T-helper 1 cell treated with Interleukin-12 subunit alpha and Interleukin-12 subunit beta and Interleukin-4 antibody, amounts not matched to agents 30 μg/mL and 1 μg/mL, for 36 hours (primary cell): ENCODE data around the gene FOLR3.

Experiments used
- H3K27ac Mint-ChIP-seq: one replicate; pipeline ENCODE4 v1.8.0; 2021; ENCODE audit warnings: mild to moderate bottlenecking, mixed read lengths
- H3K27me3 Mint-ChIP-seq: one replicate; pipeline ENCODE4 v1.8.0; 2021; ENCODE audit warnings: low read depth, mixed read lengths
- H3K36me3 Mint-ChIP-seq: one replicate; pipeline ENCODE4 v1.8.0; 2021; ENCODE audit warnings: low read depth, mixed read lengths
- H3K4me1 Mint-ChIP-seq: one replicate; pipeline ENCODE4 v1.8.0; 2021; ENCODE audit warnings: low read depth, mixed read lengths
- H3K4me3 Mint-ChIP-seq: one replicate; pipeline ENCODE4 v1.8.0; 2021; ENCODE audit warnings: mild to moderate bottlenecking, moderate library complexity, mixed read lengths
- H3K9me3 Mint-ChIP-seq: one replicate; pipeline ENCODE4 v1.8.0; 2021; ENCODE audit warnings: mixed read lengths

FOLR3 gene

DNA sequence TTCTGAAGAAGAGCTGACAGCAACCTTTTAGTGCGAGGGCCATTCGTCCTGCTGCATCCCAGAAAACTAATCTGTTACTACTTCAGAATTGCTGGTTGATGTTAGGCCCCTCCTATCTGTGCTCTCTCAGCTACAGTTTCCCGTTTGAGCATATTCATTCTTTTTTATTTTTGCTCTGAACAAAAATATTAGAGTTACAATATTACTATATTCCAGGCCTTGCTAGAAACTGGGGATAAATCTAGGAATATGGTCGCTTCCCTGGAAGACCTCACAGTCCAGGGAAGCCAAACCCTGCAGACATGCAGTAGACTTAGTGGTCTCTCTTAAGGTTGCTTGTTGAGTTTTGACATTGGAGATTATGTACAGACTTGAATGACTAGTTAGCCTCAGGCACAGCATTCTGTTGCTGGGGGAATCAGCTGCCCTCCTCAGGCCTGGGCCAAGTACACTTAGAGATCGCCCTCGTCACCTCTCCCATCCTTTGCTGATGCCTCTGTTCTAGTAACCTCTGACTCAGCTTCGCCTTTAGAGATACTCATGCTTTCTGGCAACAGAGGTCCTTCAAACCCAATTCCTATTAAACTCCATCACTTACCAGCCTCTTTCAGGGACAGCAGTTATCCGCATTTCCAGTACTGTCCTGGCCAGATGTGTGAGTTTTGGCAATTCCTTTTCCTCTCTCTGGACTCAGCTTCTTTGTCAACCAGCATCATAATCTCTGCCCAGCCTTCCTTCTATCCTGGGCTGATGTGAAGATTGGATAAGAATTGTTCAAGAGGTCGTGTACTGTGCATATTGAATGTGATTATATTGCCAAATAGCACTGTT is 22.3 kb upstream of the FOLR3 start:
- Mint-ChIP-seq H3K36me3 (peaks cover 4% of the 10 kb centered on the region), H3K4me1 (peaks cover 18% of the 10 kb centered on the region), H3K9me3 (peaks cover 5% of the 10 kb centered on the region), H3K4me3 (peak overlapping the region; percentile 92), H3K27ac (peak overlapping the region; percentile 98), H3K27me3 (no peaks in the 10 kb centered on the region)

DNA sequence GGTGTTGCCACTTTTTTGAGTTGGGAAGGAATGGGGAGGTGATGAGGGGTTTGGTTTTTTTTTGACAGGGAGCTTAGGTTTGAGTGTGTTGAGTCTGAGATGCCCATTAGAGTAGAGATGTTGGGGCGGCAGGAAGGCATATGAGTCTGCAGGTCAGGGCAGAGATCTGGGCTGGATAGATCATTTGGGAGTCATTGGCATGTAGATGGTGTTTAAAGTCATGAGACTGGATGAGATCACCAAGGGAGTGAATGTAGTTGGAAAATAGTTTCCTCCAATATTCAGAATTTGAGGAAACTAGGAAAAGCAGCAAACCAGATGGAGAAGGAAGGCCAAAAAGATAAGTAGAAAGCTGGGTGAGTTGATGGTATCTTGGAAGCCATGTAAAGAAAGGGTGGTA is 21.0 kb upstream of the FOLR3 start:
- Mint-ChIP-seq H3K4me1 (peaks cover 18% of the 10 kb centered on the region), H3K27ac (no peak overlapping the region), H3K36me3 (peaks cover 4% of the 10 kb centered on the region)

DNA sequence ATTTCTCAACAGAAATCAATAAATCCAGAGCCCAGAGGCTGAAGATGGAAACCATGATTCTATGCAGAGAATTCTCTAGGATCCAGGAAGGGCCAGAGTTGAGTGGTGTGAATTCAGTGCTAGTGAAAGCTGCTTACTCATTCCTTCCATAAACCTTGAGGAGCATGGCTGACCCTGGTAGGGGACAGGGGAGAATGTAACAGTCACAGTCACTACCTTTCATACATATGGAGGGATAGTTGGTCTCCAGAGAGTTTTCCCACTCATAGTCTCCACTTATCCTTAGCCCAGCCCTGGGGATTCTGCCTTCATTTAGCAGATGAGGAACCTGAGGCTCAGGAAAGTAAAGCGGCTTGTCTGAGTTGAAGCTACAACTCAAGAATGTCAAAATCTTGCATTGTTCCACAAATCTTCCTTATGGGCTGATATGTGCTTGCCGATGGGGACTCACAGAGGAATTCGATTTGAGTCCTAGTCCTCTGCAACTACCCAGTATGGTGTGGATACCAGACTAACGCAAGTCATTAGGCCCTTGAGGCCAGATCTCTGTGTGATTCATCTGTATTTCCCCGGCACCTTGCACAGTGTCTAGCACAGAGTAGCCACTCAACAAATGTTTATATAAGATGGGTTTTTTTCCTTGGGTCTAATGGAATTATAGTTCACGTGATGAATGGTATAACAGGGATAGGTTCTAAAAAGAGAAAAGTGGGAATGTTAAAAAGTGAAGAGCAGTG is 19.3 kb upstream of the FOLR3 start:
- Mint-ChIP-seq H3K4me3 (no peak overlapping the region), H3K9me3 (peaks cover 5% of the 10 kb centered on the region), H3K4me1 (peaks cover 14% of the 10 kb centered on the region), H3K36me3 (no peaks in the 10 kb centered on the region), H3K27me3 (no peaks in the 10 kb centered on the region), H3K27ac (no peak overlapping the region)

More for the DNA sequence above, 21.0 kb upstream of the FOLR3 start:
- H3K4me3 Mint-ChIP-seq: no peak overlapping the region
- H3K27me3 Mint-ChIP-seq: no peaks in the 10 kb centered on the region
- H3K9me3 Mint-ChIP-seq: peaks cover 5% of the 10 kb centered on the region

DNA sequence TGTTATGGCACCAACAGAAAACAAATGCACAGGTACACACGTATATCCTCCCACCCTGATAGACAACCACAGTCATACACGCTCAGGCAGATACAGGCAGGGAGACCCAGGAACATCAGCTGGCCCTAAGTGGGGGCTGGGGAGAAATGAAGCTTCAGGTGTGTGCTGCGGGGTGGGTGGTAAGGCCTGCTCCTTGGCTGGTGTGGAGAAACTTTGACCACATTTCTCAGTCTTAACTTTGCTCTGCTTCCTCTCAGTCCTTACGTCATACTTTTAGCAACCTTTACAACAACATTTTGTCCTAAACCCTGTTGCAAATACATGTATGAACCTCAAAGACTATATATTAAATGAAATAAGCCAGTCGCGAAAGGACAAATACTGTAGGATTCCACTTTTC is 16.3 kb upstream of the FOLR3 start:
- Mint-ChIP-seq H3K4me3 (no peak overlapping the region), H3K27me3 (no peaks in the 10 kb centered on the region), H3K36me3 (no peaks in the 10 kb centered on the region), H3K4me1 (no peaks in the 10 kb centered on the region), H3K27ac (no peak overlapping the region), H3K9me3 (no peaks in the 10 kb centered on the region)

GRCh38 chr11:72120930-72121329 is 14.6 kb upstream of the FOLR3 start:
- H3K36me3 Mint-ChIP-seq: no peaks in the 10 kb centered on the region
- H3K27ac Mint-ChIP-seq: no peak overlapping the region
- no peaks in the 10 kb centered on the region for H3K4me1 Mint-ChIP-seq
- H3K4me3 Mint-ChIP-seq: no peak overlapping the region
- H3K9me3 Mint-ChIP-seq: no peaks in the 10 kb centered on the region
- no peaks in the 10 kb centered on the region for H3K27me3 Mint-ChIP-seq

DNA sequence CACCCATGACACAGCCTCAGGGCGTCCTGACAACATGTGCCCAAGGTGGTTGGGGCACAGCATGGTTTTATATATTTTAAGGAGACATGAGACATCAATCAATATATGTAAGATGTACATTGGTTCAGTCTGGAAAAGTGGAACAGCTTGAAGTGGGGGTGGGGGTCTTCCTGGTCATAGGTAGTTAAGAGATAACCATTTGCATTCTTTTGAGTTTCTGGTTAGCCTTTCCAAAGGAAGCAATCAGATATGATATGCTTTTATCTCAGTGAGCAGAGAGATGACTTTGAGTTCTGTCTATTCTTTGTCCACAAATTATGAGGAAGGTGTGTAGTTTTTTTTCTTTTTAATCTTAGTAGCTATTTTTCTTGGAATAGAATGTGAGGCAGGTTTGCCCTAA is 12.9 kb upstream of the FOLR3 start:
- H3K4me1 Mint-ChIP-seq: no peaks in the 10 kb centered on the region
- no peak overlapping the region for H3K4me3 Mint-ChIP-seq
- no peaks in the 10 kb centered on the region for H3K27me3 Mint-ChIP-seq

GRCh38 chr11:72123117-72123653 is 12.3 kb upstream of the FOLR3 start:
- no peak overlapping the region for H3K4me3 Mint-ChIP-seq
- H3K4me1 Mint-ChIP-seq: no peaks in the 10 kb centered on the region
- H3K27me3 Mint-ChIP-seq: no peaks in the 10 kb centered on the region
- peaks cover 4% of the 10 kb centered on the region for H3K9me3 Mint-ChIP-seq
- H3K36me3 Mint-ChIP-seq: no peaks in the 10 kb centered on the region
- H3K27ac Mint-ChIP-seq: no peak overlapping the region

More for the DNA sequence above, 12.9 kb upstream of the FOLR3 start:
- Mint-ChIP-seq H3K9me3 (peaks cover 4% of the 10 kb centered on the region), H3K36me3 (no peaks in the 10 kb centered on the region), H3K27ac (no peak overlapping the region)

DNA sequence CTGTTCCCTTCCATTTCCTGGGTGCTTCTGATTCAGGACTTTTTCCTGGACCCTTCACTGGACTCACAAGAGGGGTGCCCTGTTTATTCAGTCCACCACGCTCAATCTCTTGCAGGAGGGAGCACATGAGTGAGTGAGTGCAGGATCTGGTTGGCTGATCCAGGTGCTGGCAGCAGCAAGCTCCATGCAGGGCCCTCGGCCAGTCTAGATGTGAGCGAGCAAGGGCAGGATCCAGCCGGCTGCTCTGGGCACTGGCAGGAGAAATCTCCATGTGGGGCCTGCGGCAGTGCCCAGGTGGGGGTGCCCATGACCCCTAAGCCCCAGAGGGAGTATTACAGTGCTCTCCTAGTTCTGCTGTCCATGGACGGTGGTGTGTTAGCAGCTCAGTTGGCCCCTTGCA is 11.5 kb upstream of the FOLR3 start:
- H3K4me1 Mint-ChIP-seq: no peaks in the 10 kb centered on the region
- no peak overlapping the region for H3K27ac Mint-ChIP-seq
- peaks cover 5% of the 10 kb centered on the region for H3K36me3 Mint-ChIP-seq
- H3K4me3 Mint-ChIP-seq: no peak overlapping the region
- H3K9me3 Mint-ChIP-seq: peaks cover 12% of the 10 kb centered on the region
- H3K27me3 Mint-ChIP-seq: peaks cover 8% of the 10 kb centered on the region

DNA sequence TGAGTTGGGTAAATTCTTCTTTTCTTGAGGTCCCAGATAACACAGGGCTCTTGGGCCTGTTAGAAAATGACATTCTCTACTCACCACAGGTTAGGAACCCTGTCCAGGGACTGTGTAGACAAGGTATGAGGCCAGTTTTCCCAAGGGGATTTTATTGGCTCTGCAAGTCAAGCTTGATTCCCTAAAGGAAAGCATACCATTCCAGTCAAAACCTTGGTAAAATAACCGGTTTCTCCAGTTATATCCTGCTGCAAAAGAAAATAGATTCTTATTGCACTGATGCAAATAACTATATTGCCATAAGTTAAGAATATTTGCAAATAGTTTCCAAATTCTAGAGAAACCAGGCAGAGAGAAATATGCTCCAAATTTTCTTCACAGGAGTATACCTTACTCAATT is 9.6 kb upstream of the FOLR3 start:
- Mint-ChIP-seq H3K4me3 (no peak overlapping the region), H3K4me1 (no peaks in the 10 kb centered on the region), H3K27me3 (peaks cover 12% of the 10 kb centered on the region), H3K9me3 (peaks cover 15% of the 10 kb centered on the region), H3K36me3 (peaks cover 6% of the 10 kb centered on the region), H3K27ac (no peak overlapping the region)

- Mint-ChIP-seq H3K4me1 (no peaks in the 10 kb centered on the region), H3K4me3 (no peak overlapping the region), H3K36me3 (peaks cover 6% of the 10 kb centered on the region), H3K27me3 (peaks cover 27% of the 10 kb centered on the region), H3K9me3 (peaks cover 15% of the 10 kb centered on the region), H3K27ac (no peak overlapping the region)
Observed at GRCh38 chr11:72127923-72128322, 7.6 kb upstream of the FOLR3 start.

DNA sequence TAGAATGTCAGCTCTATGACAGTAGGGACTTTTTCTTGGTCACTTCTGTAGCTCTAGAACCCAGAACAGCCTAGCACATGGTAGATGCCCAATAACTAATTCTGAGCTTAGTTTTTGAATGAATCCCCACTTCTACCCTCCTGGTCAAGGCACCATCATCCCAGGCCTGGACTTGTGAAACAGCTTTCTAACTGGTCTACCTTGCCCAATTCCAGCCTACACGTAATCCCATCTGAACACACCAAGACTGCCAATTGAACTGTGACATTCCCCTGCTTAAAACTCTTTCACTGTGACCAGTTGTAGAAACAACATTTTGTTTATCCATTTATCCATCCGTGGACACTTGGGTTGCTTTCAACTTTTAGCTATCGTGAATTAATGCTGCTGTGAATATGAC is 6.1 kb upstream of the FOLR3 start:
- Mint-ChIP-seq H3K4me3 (no peak overlapping the region), H3K36me3 (peaks cover 6% of the 10 kb centered on the region), H3K27ac (no peak overlapping the region), H3K9me3 (peaks cover 15% of the 10 kb centered on the region), H3K27me3 (peaks cover 35% of the 10 kb centered on the region), H3K4me1 (no peaks in the 10 kb centered on the region)

DNA sequence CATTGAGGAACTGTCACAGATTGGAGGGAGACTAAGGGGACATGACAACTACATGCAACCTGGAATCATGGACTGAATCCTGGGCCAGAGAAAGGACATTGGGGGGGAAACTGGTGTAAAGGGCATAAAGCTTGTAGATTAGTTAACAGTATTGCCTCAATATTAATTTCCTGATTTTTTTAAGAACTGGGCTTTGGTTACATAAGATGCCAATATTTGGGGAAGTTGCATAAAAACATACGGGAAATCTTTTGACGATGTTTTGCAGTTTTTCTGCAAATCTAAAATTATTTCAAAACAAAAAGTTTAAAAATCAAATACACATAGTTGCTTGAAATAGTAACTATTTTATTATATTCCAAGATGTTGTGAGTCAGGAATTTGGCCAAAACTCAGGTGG is 2.9 kb upstream of the FOLR3 start:
- Mint-ChIP-seq H3K4me1 (peaks cover 3% of the 10 kb centered on the region), H3K4me3 (no peak overlapping the region), H3K27me3 (peaks cover 35% of the 10 kb centered on the region), H3K36me3 (peaks cover 6% of the 10 kb centered on the region), H3K9me3 (peaks cover 18% of the 10 kb centered on the region), H3K27ac (no peak overlapping the region)

- Mint-ChIP-seq H3K9me3 (peaks cover 7% of the 10 kb centered on the region), H3K27ac (no peak overlapping the region), H3K4me1 (peaks cover 6% of the 10 kb centered on the region), H3K36me3 (no peaks in the 10 kb centered on the region), H3K4me3 (no peak overlapping the region), H3K27me3 (peaks cover 28% of the 10 kb centered on the region)
Observed at GRCh38 chr11:72135891-72136683, 562 bp downstream of the FOLR3 start.

DNA sequence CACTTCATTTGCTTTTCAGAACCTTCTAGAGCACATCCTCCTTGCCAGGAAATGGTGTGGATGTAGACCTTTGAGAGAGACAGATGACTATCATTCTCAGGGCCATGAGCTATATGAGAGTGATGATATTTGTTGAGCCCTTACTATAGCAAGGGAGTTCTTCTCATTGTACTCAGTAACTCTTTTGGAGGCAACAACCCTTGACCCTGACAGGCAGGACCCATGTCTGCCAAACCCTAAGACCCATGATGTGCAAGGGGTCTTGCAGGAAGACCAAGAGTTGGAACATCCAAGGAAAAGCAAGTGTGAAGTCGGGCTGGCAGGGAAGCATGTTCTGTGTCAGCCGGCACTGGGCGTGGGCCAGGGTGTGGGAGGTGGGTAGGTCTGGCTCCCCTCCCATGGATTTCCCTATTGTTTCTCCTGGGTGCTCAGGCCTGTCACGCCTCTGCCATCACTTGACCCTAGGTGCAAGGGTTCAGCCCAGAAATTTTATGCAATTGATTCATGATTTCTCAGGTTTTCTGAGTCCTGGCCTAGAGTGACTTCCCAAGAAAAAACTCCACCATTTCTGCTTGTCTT is 1.2 kb downstream of the FOLR3 start:
- Mint-ChIP-seq H3K9me3 (peaks cover 7% of the 10 kb centered on the region), H3K36me3 (no peaks in the 10 kb centered on the region), H3K27ac (no peak overlapping the region)

More for the DNA sequence above, 1.2 kb downstream of the FOLR3 start:
- Mint-ChIP-seq H3K4me1 (peaks cover 13% of the 10 kb centered on the region), H3K4me3 (no peak overlapping the region), H3K27me3 (peaks cover 28% of the 10 kb centered on the region)
